GM19043 (cell line): ENCODE measurements around the gene EGFLAM.
"Not testable (repeated sequence)": the region's sequence is repeated elsewhere in the genome, so short reads cannot be mapped to it uniquely, and the experiment has no call there.

Experiments
- ATAC-seq: cut with Tn5 transposase; IDR thresholded peaks from one replicate; pipeline ENCODE4 v1.9.1; 2021; ENCODE audit warnings: low read depth; ENCODE audit not compliant: unreplicated experiment

EGFLAM gene

GRCh38 chr5:38321978-38322377 lies 63.6 kb downstream of the EGFLAM start:
- ATAC-seq = no peak

GRCh38 chr5:38323645-38324295 lies 65.4 kb downstream of the EGFLAM start:
- no peak for ATAC-seq

GRCh38 chr5:38329132-38329715 lies 70.9 kb downstream of the EGFLAM start:
- ATAC-seq = no peak

- no peak for ATAC-seq
These were observed 71.8 kb downstream of the EGFLAM start for GRCh38 chr5:38330207-38330606.

- ATAC-seq = no peak
These were observed 73.5 kb downstream of the EGFLAM start for GRCh38 chr5:38331831-38332230.

- not testable (repeated sequence) for ATAC-seq
These were observed 74.8 kb downstream of the EGFLAM start for GRCh38 chr5:38333181-38333580.

GRCh38 chr5:38338455-38338854 lies 80.1 kb downstream of the EGFLAM start:
- no peak for ATAC-seq

GRCh38 chr5:38339446-38339845 lies 81.1 kb downstream of the EGFLAM start:
- no peak for ATAC-seq

GRCh38 chr5:38341056-38341455 lies 82.7 kb downstream of the EGFLAM start:
- no peak for ATAC-seq

GRCh38 chr5:38341641-38342040 lies 83.3 kb downstream of the EGFLAM start:
- ATAC-seq = no peak

GRCh38 chr5:38342261-38342660 lies 83.9 kb downstream of the EGFLAM start:
- no peak for ATAC-seq

- ATAC-seq = no peak
These were observed 86.5 kb downstream of the EGFLAM start for GRCh38 chr5:38344891-38345290.

GRCh38 chr5:38346593-38346992 lies 88.2 kb downstream of the EGFLAM start:
- no peak for ATAC-seq

- no peak for ATAC-seq
These were observed 88.8 kb downstream of the EGFLAM start for GRCh38 chr5:38347040-38347763.

- no peak for ATAC-seq
These were observed 89.5 kb downstream of the EGFLAM start for GRCh38 chr5:38347896-38348295.

GRCh38 chr5:38360323-38361061 lies 102.1 kb downstream of the EGFLAM start:
- ATAC-seq = no peak

- ATAC-seq = no peak
These were observed 104.4 kb downstream of the EGFLAM start for GRCh38 chr5:38362713-38363112.

GRCh38 chr5:38364825-38365224 lies 106.5 kb downstream of the EGFLAM start:
- ATAC-seq = no peak

- no peak for ATAC-seq
These were observed 109.1 kb downstream of the EGFLAM start for GRCh38 chr5:38367410-38367809.

- ATAC-seq = no peak
These were observed 109.6 kb downstream of the EGFLAM start for GRCh38 chr5:38367966-38368365.

- no peak for ATAC-seq
These were observed 111.3 kb downstream of the EGFLAM start for GRCh38 chr5:38369692-38370091.
